Epithelial cell of esophagus (primary cell): Measurements from ENCODE around the gene DCUN1D4.

Experiments used
- DNase-seq: peaks from one replicate; pipeline ENCODE4 v3.0.0; 2010; ENCODE audit warnings: low read depth
- H3K4me3 ChIP-seq: 2 replicates; pipeline ENCODE4 v1.5.1; 2011; ENCODE audit warnings: mild to moderate bottlenecking, low read length, control low read depth
- CTCF ChIP-seq: IDR thresholded peaks from 2 replicates; pipeline ENCODE4 v1.5.1; 2011; ENCODE audit warnings: low read depth, mild to moderate bottlenecking, low read length, control low read depth, inconsistent platforms; ENCODE audit not compliant: insufficient read depth; ENCODE audit errors: missing control alignments

The DCUN1D4 gene

GRCh38 chr4:51835079-51835478, 7.9 kb upstream of the DCUN1D4 start:
- no peak overlapping the region for H3K4me3 ChIP-seq
- no peak for TF ChIP-seq CTCF
- DNase-seq = no peak

- no peak for TF ChIP-seq CTCF
- no peak overlapping the region for H3K4me3 ChIP-seq
- no peak for DNase-seq
These were observed 7.1 kb upstream of the DCUN1D4 start for GRCh38 chr4:51835855-51836254.

- no peak for DNase-seq
- TF ChIP-seq CTCF = no peak
- H3K4me3 ChIP-seq = no peak overlapping the region
These were observed 6.4 kb upstream of the DCUN1D4 start for GRCh38 chr4:51836549-51836948.

- H3K4me3 ChIP-seq = no peak overlapping the region
- TF ChIP-seq CTCF = no peak
- DNase-seq = no peak
These were observed 2.2 kb upstream of the DCUN1D4 start for GRCh38 chr4:51840781-51841180.

- TF ChIP-seq CTCF = no peak
- peak overlapping the region; percentile 69 for H3K4me3 ChIP-seq
- DNase-seq = no peak
These were observed 793 bp upstream of the DCUN1D4 start for GRCh38 chr4:51842167-51842553.

GRCh38 chr4:51843309-51844152, 578 bp downstream of the DCUN1D4 start:
- H3K4me3 ChIP-seq = peak overlapping the region; percentile 69
- peak; percentile 68 for DNase-seq
- no peak for TF ChIP-seq CTCF
